Stomach (tissue), 9 donors: ENCODE measurements around the gene CLCA2. TPM values are rescaled to one million over a fixed set of nuclear protein-coding genes. Genes with fewer than 3 reads are reported as not detected.
"Not testable (repeated sequence)": the region's sequence is repeated elsewhere in the genome, so short reads cannot be mapped to it uniquely, and the experiment has no call there.

Experiments
- DNase-seq, 2 donors: peaks; one replicate each; pipeline versions ENCODE4 v3.0.0 to v3.0.0-alpha.2; 2013 to 2019
- H3K27ac ChIP-seq, 5 donors: fragments of 200-600 bp in 4 of 5; sonication (generic) in 4 of 5; one replicate each; pipeline ENCODE4 v1.5.1; 2013 to 2019; ENCODE audit warnings: mild to moderate bottlenecking in 1 of 5, moderate library complexity in 1 of 5
- H3K27me3 ChIP-seq, 3 donors: fragments of 200-600 bp; sonication (generic); one replicate each; pipeline ENCODE4 v1.5.1; 2017 to 2019; ENCODE audit warnings: mixed run types in 1 of 3
- H3K36me3 ChIP-seq, 4 donors: fragments of 200-600 bp; sonication (generic); 1 replicate in 3 of 4; 2 replicates in 1 of 4; pipeline ENCODE4 v1.5.1; 2016 to 2019
- H3K4me1 ChIP-seq, 4 donors: fragments of 200-600 bp; sonication (generic); one replicate each; pipeline ENCODE4 v1.5.1; 2016 to 2019
- H3K4me3 ChIP-seq, 4 donors: fragments of 200-600 bp; sonication (generic) in 3 of 4; one replicate each; pipeline ENCODE4 v1.5.1; 2016 to 2019; ENCODE audit warnings: mild to moderate bottlenecking in 1 of 4
- H3K9me3 ChIP-seq, 4 donors: fragments of 200-600 bp; sonication (generic); one replicate each; pipeline ENCODE4 v1.5.1; 2016 to 2019
- EP300 ChIP-seq: sonication (generic); formaldehyde crosslinking; IDR thresholded peaks from one replicate; pipeline ENCODE4 v1.6.1; 2017; ENCODE audit warnings: antibody characterized with exemption
- POLR2A ChIP-seq, 4 donors: fragments of 450-650 bp; IDR thresholded peaks; one replicate each; pipeline ENCODE4 v1.6.1; 2016; ENCODE audit warnings: antibody characterized with exemption in 4 of 4, control low read depth in 2 of 4, mild to moderate bottlenecking in 1 of 4, moderate library complexity in 1 of 4
- POLR2AphosphoS5 ChIP-seq, 3 donors: sonication (generic); formaldehyde crosslinking; IDR thresholded peaks; one replicate each; pipeline ENCODE4 v1.6.1; 2016; ENCODE audit warnings: antibody characterized with exemption in 3 of 3
- WGBS, 5 donors: extraction: QIAGEN DNeasy Blood & Tissue Kit in 3 of 5; methylation state at CpG; one replicate each; pipeline versions ENCODE4 v1.1.5 to v1.1.7; 2013 to 2018; 5-methylcytosine and 5-hydroxymethylcytosine counted together
- intact Hi-C: fragments of 100-400 bp; cut with DNase I; formaldehyde crosslinking; loops from one replicate; pipeline ENCODE4 v1.15.1; 2023; ENCODE audit warnings: low total_unique reads
- polyA plus RNA-seq, 3 donors: library from polyadenylated mRNA; stranded (reverse); fragments of 200-250 nt; gene quantifications; one replicate each; pipeline ENCODE4 v1.2.3, GENCODE V29; 2013
- total RNA-seq, 5 donors: library from RNA; depleted of rRNA; stranded (reverse); fragments of >200 nt; gene quantifications; one replicate each; pipeline versions ENCODE4 v1.1.0 to v1.2.3, GENCODE V29; 2014 to 2016
- TF ChIP-seq, protein P1 (sequence below), 7 experiments: fragments of 450-650 bp in 4 of 7; fragments of 200-600 bp in 3 of 7; sonication (generic) in 3 of 7; IDR thresholded peaks; one replicate each; pipeline ENCODE4 v1.5.1; 2016 to 2019; ENCODE audit warnings: antibody characterized with exemption in 7 of 7, control low read depth in 2 of 7, mild to moderate bottlenecking in 1 of 7
- donor health status: healthy with polysubstance abuse.
- donor health status: Bipolar disorder and iron deficiency.
- donor health status: healthy.

The CLCA2 gene
- total and polyA plus RNA-seq, 8 donors = 4.1 to 34.8 TPM; not detected in 6

DNA sequence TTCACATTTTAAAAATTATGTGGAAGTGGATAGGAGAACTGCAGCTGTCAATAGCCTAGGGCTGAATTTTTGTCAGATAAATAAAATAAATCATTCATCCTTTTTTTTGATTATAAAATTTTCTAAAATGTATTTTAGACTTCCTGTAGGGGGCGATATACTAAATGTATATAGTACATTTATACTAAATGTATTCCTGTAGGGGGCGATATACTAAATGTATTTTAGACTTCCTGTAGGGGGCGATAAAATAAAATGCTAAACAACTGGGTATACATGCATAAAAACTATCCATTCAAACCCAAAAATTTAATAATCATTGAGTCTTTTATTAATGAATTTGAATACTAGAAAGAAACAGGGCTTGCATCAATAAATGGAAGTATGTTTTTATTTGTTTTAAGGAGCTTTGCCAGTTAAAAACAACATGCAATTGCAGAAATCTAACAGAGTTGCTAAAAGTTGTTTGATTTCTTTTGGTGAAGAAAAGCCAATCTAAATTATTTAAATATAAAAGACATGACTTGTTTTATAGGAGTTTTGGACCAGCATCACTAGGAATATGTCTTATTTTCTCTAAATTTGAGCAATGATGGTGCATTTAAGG is 76.1 kb downstream of the CLCA2 start:
- peaks cover 6 to 40% (median 14%) of the 10 kb centered on the region in 4 donors for H3K4me1 ChIP-seq
- intact Hi-C loops = loop anchor here (10.0 kb wide), 1 partner anchor 125 kb away; no protein-coding TSS in a partner anchor
- no peak for TF ChIP-seq POLR2AphosphoS5 (IDR thresholded peaks at IDR 0.05)
- TF ChIP-seq, protein P1, sequence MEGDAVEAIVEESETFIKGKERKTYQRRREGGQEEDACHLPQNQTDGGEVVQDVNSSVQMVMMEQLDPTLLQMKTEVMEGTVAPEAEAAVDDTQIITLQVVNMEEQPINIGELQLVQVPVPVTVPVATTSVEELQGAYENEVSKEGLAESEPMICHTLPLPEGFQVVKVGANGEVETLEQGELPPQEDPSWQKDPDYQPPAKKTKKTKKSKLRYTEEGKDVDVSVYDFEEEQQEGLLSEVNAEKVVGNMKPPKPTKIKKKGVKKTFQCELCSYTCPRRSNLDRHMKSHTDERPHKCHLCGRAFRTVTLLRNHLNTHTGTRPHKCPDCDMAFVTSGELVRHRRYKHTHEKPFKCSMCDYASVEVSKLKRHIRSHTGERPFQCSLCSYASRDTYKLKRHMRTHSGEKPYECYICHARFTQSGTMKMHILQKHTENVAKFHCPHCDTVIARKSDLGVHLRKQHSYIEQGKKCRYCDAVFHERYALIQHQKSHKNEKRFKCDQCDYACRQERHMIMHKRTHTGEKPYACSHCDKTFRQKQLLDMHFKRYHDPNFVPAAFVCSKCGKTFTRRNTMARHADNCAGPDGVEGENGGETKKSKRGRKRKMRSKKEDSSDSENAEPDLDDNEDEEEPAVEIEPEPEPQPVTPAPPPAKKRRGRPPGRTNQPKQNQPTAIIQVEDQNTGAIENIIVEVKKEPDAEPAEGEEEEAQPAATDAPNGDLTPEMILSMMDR (IDR thresholded peaks at IDR 0.05) = peak in 5 of 7 experiments; percentile 34 to 96 (median 63)
- no peak for TF ChIP-seq EP300
- no peaks in the 10 kb centered on the region for H3K36me3 ChIP-seq
- H3K27me3 ChIP-seq = peaks cover 0 to 8% (median 0%) of the 10 kb centered on the region in 3 donors
- no peak overlapping the region for H3K4me3 ChIP-seq
- H3K9me3 ChIP-seq = no peaks in the 10 kb centered on the region
- 13 to 20% (median 14%) methylated on average over 3 of the region's 3 CpGs for WGBS, 5 donors
- no peak overlapping the region for H3K27ac ChIP-seq
- no peak for DNase-seq

DNA sequence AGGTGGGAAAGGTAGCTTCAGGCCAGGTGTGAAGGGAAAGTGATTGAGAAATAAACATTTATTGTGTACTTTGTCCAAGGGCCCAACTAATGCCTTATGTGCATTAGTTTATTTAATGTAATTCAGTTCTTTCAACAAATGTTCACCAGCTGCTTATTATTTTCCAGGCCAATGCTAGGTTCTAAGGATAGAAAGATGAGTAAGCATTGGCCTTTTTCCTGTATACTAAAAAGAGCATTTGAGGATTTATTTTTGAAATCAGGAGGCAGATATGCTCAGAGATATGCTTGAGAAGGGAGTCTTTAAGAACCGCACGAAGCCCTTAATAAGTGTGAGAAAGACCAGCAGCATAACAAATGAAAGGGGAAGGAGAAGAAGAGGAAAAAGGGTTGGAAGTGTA is 76.7 kb downstream of the CLCA2 start:
- Histone ChIP-seq H3K27me3 (peaks cover 0 to 8% (median 0%) of the 10 kb centered on the region in 3 donors), H3K9me3 (no peaks in the 10 kb centered on the region), H3K27ac (no peak overlapping the region), H3K4me3 (no peak overlapping the region), H3K36me3 (no peaks in the 10 kb centered on the region), H3K4me1 (peaks cover 6 to 45% (median 14%) of the 10 kb centered on the region in 4 donors)
- 54 to 79% (median 72%) methylated on average over 2 of the region's 2 CpGs for WGBS, 5 donors
- TF ChIP-seq, protein P1 (IDR thresholded peaks at IDR 0.05) = no peak
- TF ChIP-seq POLR2A (IDR thresholded peaks at IDR 0.05) = no peak
- TF ChIP-seq POLR2AphosphoS5 (IDR thresholded peaks at IDR 0.05) = no peak
- TF ChIP-seq EP300 = no peak
- intact Hi-C loops = loop anchor here (10.0 kb wide), 1 partner anchor 126 kb away; no protein-coding TSS in a partner anchor
- no peak for DNase-seq

DNA sequence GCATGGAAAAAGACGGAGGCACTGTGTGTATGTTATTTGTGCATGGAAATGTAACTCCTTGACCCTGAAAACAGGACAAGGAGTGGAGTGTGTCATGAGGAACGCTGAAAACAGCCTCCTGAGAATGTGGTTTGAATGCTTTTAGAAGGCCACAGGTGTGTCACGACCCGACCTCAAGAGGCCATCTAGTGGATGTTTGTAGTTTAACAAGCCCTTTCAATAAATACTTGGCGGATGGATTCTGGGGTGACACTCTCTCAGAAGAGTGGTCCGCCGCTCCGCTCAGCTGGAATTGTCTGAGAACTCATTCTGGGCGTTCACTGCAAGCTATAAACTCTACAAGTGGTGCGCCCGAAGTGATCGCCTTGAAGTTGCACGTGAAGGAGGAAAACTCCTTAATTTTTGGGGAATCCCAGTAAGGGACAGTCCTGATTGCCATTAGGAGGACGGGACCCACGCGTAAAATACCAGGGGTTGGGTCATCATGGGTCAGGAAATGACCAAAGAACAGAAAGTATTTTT is 78.2 kb downstream of the CLCA2 start:
- H3K4me3 ChIP-seq = peak overlapping the region in 3 of 4 donors; percentile 4 to 22 (median 20)

DNA sequence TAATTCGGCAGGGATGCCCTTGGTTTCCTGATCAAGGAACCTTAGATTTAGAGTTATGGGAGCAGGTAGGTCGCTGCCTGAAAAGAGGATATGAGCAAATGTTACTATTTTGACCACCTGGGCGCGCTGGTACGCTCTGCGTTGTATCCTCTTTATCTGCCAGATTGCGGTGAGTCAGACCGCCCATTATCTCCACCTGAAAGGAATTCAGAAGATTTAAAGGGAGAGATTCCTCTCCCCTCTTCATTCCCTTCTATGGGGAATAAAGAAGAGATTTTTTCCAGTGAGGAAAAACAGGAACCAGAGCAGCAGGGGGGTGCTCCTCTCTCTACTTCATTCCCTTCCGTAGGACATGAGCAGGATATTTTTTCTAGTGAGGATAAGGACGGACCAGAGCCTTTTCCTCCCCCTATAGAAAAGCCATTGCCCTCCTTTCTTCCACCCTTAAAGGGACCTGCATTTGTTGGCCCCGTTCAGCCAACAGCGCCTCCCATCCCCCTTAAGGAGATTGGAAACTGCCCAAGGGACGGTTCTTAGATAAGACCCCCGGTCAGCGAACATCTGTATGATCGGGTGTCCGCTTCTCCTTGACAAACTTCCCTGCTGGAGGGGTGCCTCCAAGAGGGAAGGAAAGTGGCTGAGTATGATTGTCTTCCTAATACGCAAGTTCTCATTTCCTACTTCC is 78.9 kb downstream of the CLCA2 start:
- no peak for TF ChIP-seq POLR2AphosphoS5 (IDR thresholded peaks at IDR 0.05)
- TF ChIP-seq POLR2A (IDR thresholded peaks at IDR 0.05) = no peak
- TF ChIP-seq, protein P1 (IDR thresholded peaks at IDR 0.05) = no peak
- no peak for TF ChIP-seq EP300
- Histone ChIP-seq H3K27ac (peak overlapping the region in 3 of 5 donors; percentile 22 to 60 (median 26)), H3K9me3 (no peaks in the 10 kb centered on the region), H3K36me3 (no peaks in the 10 kb centered on the region), H3K4me1 (peaks cover 6 to 49% (median 14%) of the 10 kb centered on the region in 4 donors), H3K27me3 (peaks cover 0 to 8% (median 0%) of the 10 kb centered on the region in 3 donors), H3K4me3 (peak overlapping the region in 3 of 4 donors; percentile 4 to 33 (median 20))
- WGBS, 5 donors = 35 to 62% (median 42%) methylated on average over 18 of the region's 18 CpGs
- intact Hi-C loops = loop anchor here (10.0 kb wide), 1 partner anchor 128 kb away; no protein-coding TSS in a partner anchor
- DNase-seq = peak in 1 of 2 donors; percentile 47

More for the DNA sequence above, 78.2 kb downstream of the CLCA2 start:
- peak in 1 of 2 donors; percentile 44 for DNase-seq
- H3K36me3 ChIP-seq, H3K27ac ChIP-seq, H3K9me3 ChIP-seq, H3K27me3 ChIP-seq: not testable (repeated sequence)
- intact Hi-C loops = loop anchor here (10.0 kb wide), 1 partner anchor 127 kb away; no protein-coding TSS in a partner anchor
- peaks cover 6 to 49% (median 14%) of the 10 kb centered on the region in 4 donors for H3K4me1 ChIP-seq
- TF ChIP-seq, protein P1 (IDR thresholded peaks at IDR 0.05) = peak in 3 of 7 experiments; percentile 15 to 45 (median 34)
- 21 to 55% (median 39%) methylated on average over 16 of the region's 16 CpGs for WGBS, 5 donors
